Skeletal muscle tissue (tissue), 4 donors: ENCODE data around the gene HNRNPF. TPM values are rescaled to one million over a fixed set of nuclear protein-coding genes. Genes with fewer than 3 reads are reported as not detected.
"Not testable (repeated sequence)": the region's sequence is repeated elsewhere in the genome, so short reads cannot be mapped to it uniquely, and the experiment has no call there.

Experiments
- H3K27ac ChIP-seq: one replicate; pipeline ENCODE4 v1.7.0; 2013; ENCODE audit warnings: mild to moderate bottlenecking, low read depth, low read length, inconsistent platforms
- H3K27me3 ChIP-seq, 3 donors: one replicate each; pipeline ENCODE4 v1.7.0; 2013; ENCODE audit warnings: low read length in 3 of 3; ENCODE audit not compliant: control insufficient read depth in 3 of 3, insufficient read depth in 3 of 3
- H3K36me3 ChIP-seq, 3 donors: one replicate each; pipeline ENCODE4 v1.7.0; 2013; ENCODE audit warnings: low read length in 3 of 3; ENCODE audit not compliant: control insufficient read depth in 3 of 3, insufficient read depth in 3 of 3
- H3K4me1 ChIP-seq, 3 donors: one replicate each; pipeline ENCODE4 v1.7.0; 2013; ENCODE audit warnings: low read length in 3 of 3, mild to moderate bottlenecking in 3 of 3; ENCODE audit not compliant: control insufficient read depth in 3 of 3, insufficient read depth in 3 of 3
- H3K4me3 ChIP-seq, 3 donors: one replicate each; pipeline ENCODE4 v1.7.0; 2013; ENCODE audit warnings: low read length in 3 of 3
- H3K9ac ChIP-seq, 3 donors: one replicate each; pipeline ENCODE4 v1.7.0; 2013; ENCODE audit warnings: low read length in 3 of 3, mild to moderate bottlenecking in 3 of 3, moderate library complexity in 2 of 3, low read depth in 1 of 3
- H3K9me3 ChIP-seq, 3 donors: one replicate each; pipeline ENCODE4 v1.7.0; 2013; ENCODE audit warnings: low read length in 3 of 3; ENCODE audit not compliant: control insufficient read depth in 3 of 3
- total RNA-seq: library from RNA; depleted of rRNA; stranded (reverse); fragments of >200 nt; gene quantifications from one replicate; pipeline ENCODE4 v1.2.3, GENCODE V29; 2014
- donor health status: Osteomylitis.

The HNRNPF gene
- total RNA-seq, 1 donor from 2014 or later: 87.2 TPM

DNA sequence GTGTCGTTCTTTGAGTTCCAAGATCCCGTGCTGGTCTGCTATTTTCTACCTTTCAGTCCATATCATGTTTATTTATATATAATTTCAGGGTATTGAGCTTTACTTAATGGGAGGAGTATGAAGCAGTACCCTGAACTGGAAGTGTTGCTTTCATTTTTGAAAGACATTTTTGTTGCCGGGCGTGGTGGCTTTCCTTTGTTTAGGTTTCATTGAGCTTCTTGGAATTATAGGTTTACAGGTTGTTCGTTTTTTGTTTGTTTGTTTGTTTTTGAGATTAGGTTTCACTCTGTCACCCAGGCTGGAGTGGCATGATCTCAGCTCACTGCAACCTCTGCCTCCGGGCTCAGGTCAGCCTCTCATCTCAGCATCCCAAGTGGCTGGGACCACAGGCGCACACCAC is 35.3 kb upstream of the HNRNPF start:
- H3K27ac ChIP-seq: no peak overlapping the region
- H3K9ac ChIP-seq: no peak overlapping the region
- no peak overlapping the region for H3K4me3 ChIP-seq
- no peaks in the 10 kb centered on the region for H3K27me3 ChIP-seq
- H3K4me1 ChIP-seq: no peaks in the 10 kb centered on the region
- no peaks in the 10 kb centered on the region for H3K9me3 ChIP-seq
- H3K36me3 ChIP-seq: no peaks in the 10 kb centered on the region

DNA sequence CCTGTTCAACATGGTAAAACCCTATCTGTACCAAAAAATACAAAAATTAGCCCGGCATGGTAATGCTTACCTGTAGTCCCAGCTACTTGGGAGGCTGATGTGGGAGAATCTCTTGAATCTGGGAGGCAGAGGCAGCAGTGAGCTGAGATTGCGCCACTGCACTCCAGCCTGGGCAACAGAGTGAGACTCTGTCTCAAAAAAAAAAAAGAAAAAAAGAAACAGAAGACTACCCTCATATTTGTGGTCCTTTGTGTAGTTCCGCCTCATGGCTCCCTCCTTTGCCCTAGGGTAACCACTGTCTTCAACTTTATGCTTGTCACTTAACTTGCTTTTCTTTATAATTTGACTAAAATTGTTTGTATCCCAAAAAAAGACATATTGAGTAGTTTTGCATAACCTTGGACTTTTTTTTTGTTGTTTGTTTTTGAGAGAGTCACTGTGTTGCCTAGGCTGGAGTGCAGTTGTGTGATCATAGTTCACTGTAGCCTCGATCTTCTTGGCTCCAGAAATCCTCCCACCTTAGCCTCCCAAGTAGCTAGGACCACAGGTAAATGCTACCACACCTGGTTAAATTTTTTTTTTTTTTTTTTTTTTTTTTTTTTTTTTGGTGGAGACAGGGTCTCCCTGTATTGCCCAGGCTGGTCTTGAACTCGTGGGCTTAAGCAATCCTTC is 31.6 kb upstream of the HNRNPF start:
- H3K9me3 ChIP-seq: no peaks in the 10 kb centered on the region
- H3K27me3 ChIP-seq: no peaks in the 10 kb centered on the region
- H3K4me3 ChIP-seq: no peak overlapping the region
- H3K36me3 ChIP-seq: no peaks in the 10 kb centered on the region
- peaks cover 4 to 7% (median 4%) of the 10 kb centered on the region in 3 donors for H3K4me1 ChIP-seq
- no peak overlapping the region for H3K27ac ChIP-seq
- H3K9ac ChIP-seq: no peak overlapping the region

DNA sequence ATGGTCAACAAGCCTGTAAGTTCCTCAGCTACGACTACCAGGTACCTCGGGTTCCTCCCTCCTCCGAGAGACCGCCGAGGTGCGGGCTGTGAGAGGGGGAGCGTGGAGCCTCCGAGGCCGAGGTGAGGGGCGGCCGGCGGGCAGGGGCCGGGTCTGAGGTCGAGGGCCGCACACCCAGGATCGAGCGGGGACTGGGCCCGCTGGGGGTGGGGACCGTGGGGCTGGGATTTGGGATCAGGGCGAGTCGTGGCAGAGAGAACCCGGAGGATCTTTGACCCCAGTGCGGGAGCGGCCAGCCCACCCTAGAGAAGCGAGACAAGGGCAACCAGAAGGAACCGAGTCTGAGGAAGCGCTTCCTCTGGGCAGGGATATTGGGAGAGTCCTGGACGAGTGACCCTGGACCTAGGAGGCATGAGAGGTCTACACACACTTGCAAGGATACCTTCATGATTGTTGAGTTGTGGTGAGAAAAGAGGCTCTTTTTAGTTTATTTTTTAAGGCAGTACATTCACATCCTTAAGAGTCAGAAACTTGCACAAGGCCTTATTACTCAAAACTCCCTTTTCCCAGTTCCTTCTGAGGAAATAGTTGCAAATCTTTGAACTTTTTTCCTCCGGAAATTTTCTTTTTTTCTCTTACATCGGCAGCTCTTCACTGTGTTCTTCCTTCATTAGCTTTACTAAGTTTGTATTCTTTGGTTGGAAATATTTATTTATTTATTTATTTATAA is 28.3 kb upstream of the HNRNPF start:
- no peaks in the 10 kb centered on the region for H3K9me3 ChIP-seq
- peak overlapping the region; percentile 79 to 99 (median 94) for H3K4me3 ChIP-seq
- H3K9ac ChIP-seq: peak overlapping the region; percentile 99 to 100 (median 100)
- no peaks in the 10 kb centered on the region for H3K36me3 ChIP-seq
- H3K4me1 ChIP-seq: peaks cover 4 to 8% (median 7%) of the 10 kb centered on the region in 3 donors
- no peaks in the 10 kb centered on the region for H3K27me3 ChIP-seq
- H3K27ac ChIP-seq: peak overlapping the region; percentile 98

DNA sequence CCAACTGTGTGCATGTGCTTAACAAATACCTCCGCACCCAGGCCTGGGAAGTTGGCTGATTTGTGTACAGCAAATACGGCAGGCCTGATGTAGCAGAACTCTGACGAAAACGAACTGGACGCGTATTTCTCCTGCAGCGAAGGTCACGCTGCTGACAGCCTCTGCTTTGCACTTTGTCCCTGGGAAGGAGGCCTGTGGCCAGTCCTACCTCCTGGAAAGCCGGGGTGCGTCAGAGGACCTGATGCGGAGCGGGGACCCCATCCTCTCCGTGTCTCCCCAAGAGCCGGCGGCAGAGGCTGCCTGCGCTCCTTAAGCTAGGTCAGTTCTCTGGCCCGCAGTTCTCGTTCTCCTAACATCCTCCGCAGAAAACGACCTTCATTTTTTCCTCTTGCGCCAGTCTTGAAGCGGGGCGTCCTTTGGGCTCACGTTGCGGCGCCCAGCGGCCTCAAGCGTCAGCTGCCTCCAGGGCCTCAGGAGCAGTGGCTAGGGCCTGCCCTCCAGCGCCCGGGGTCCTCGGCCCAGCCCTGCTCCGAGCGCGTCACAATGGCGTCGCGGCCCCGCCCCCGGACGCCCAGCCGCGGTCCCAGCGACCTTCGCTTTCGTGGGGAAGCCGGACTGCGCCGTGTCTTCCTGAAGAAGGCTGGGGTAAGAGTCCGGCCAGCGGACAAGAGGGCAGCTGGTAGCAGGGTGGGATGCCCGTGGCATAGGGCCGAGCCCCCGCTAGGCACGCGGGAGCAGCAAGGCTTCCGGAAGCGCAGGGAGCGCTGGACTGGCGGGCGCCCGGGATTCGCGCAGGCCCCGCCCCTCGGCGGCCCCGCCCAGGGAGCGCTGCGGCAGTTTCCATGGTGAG is 27.5 kb upstream of the HNRNPF start, which contains the start of gene ZNF487:
TSS of gene ZNF487 (plus strand) at position 821 of the 850 bp plus-strand sequence. CDS start 38,703 bp downstream, outside the sequence.
- Histone ChIP-seq H3K36me3 (no peaks in the 10 kb centered on the region), H3K9ac (peak within 1 kb of the TSS; percentile 99 to 100 (median 100)), H3K4me3 (peak within 1 kb of the TSS; percentile 94 to 99 (median 99)), H3K4me1 (peaks cover 4 to 8% (median 7%) of the 10 kb centered on the region in 3 donors), H3K9me3 (no peaks in the 10 kb centered on the region), H3K27me3 (no peaks in the 10 kb centered on the region), H3K27ac (peak within 1 kb of the TSS; percentile 98)

DNA sequence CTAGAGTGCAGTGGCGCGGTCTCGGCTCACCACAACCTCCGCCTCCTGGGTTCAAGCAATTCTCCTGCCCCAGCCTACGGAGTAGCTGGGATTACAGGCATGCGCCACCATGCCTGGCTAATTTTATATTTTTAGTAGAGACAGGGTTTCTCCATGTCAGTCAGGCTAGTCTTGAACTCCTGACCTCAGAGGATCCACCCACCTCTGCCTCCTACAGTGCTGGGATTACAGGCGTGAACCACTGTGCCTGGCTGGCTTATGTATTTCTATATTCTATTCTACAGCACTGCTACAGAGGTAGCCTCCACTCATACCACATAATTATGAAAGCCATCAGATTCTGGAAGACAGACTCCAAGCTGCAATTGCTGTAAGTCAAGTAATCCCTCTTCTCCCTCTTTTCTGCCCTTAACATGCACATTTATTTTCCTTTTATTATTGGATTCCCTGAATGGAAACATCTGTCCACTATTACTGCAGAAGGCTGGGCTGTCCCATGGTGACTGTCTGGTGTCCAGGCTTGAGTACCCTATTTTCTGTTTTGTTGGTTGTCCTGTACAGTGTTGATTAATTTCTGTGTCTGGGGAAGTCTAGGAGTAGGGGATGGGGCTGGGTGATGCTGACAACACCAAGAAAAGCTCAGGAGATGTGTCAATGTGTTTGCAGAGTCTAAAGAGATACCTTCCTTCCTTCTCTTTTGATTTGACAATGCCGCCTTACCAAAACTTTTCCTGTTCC is 22.1 kb upstream of the HNRNPF start:
- H3K4me1 ChIP-seq: peaks cover 0 to 3% (median under 1%) of the 10 kb centered on the region in 3 donors
- H3K27me3 ChIP-seq: no peaks in the 10 kb centered on the region
- no peaks in the 10 kb centered on the region for H3K9me3 ChIP-seq
- no peak overlapping the region for H3K27ac ChIP-seq
- no peak overlapping the region for H3K4me3 ChIP-seq
- no peaks in the 10 kb centered on the region for H3K36me3 ChIP-seq
- H3K9ac ChIP-seq: no peak overlapping the region

DNA sequence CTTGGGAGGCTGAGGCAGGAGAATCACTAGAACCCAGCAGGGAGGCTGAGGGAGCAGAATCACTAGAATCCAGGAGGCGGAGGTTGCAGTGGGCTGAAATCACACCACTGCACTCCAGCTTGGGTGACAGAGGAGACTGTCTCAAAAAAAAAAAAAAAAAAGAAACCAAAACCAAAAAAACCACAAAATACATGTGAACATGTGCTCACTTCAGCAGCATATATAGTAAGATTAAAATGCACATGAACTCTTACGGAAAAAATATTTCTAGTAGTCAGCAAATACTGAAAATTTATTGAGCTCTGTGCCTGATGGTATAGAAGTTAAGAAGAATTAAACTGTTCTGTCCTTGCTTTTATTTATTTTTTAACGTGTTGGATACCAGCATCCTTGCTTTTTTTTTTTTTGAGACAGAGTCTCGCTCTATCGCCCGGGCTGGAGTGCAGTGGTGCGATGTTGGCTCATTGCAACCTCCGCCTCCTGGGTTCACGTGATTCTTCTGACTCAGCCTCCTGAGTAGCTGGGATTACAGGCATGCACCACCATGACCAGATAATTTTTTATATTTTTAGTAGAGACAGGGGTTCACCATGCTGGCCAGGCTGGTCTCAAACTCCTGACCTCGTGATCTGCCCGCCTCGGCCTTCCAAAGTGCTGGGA is 18.3 kb upstream of the HNRNPF start:
- no peaks in the 10 kb centered on the region for H3K9me3 ChIP-seq
- no peak overlapping the region for H3K4me3 ChIP-seq
- H3K27me3 ChIP-seq: no peaks in the 10 kb centered on the region
- no peak overlapping the region for H3K9ac ChIP-seq
- no peaks in the 10 kb centered on the region for H3K36me3 ChIP-seq
- H3K27ac ChIP-seq: no peak overlapping the region
- no peaks in the 10 kb centered on the region for H3K4me1 ChIP-seq

DNA sequence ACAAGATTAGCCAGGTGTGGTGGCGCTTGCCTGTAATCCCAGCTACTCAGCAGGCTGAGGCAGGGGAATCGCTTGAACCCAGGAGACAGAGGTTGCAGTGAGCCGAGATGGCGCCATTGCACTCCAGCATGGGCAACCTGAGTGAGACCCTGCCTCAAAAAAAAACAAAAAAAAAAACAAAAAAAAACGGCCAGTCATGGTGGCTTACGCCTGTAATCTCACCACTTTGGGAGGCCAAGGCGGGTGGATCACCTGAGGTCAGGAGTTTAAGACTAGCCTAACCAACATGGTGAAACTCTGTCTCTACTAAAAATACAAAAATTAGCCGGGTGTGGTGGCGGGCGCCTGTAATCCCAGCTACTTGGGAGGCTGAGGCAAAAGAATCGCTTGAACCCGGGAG is 17.5 kb upstream of the HNRNPF start:
- H3K4me1 ChIP-seq, H3K9ac ChIP-seq, H3K27ac ChIP-seq, H3K9me3 ChIP-seq, H3K27me3 ChIP-seq, H3K4me3 ChIP-seq, H3K36me3 ChIP-seq: not testable (repeated sequence)

DNA sequence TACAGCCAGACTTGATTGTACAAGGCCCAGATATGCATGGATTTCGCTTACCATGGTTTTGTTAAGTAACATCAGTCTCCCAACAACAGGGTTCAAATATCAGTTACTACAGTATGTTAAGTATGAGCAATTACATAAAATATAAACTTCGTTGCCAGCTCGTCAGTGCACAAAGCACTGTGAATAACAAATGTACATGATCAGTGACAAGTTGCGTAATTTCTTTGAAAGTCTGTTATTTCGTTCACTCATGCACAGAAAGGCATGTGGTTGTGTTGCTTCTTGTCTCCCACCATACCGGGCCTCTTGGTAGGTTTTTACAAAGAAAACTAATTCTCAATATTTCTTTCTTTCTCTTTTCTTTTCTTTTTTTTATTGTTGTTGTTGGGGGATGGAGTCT is 15.4 kb upstream of the HNRNPF start:
- H3K27me3 ChIP-seq: no peaks in the 10 kb centered on the region
- H3K4me1 ChIP-seq: peaks cover 6 to 13% (median 12%) of the 10 kb centered on the region in 3 donors
- H3K4me3 ChIP-seq: no peak overlapping the region
- H3K36me3 ChIP-seq: no peaks in the 10 kb centered on the region
- H3K9me3 ChIP-seq: no peaks in the 10 kb centered on the region
- H3K27ac ChIP-seq: no peak overlapping the region
- H3K9ac ChIP-seq: no peak overlapping the region

DNA sequence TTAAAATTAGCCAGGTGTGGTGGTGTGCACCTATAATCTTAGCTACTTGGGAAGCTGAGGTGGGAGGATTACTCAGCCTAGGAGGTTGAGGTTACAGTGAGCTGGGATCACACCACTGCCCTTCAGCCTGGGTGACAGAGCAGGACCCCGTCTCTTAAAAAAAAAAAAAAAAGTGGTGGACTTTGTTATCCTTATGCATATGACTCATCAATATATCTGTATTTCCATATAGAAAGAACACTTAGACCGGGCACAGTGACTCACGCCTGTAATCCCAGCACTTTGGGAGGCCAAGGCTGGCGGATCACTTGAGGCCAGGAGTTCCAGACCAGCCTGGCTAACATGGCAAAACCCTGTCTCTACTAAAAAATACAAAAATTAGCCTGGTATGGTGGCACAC is 13.0 kb upstream of the HNRNPF start:
- not testable (repeated sequence) for H3K4me3 ChIP-seq

More for the DNA sequence above, 13.0 kb upstream of the HNRNPF start:
- H3K36me3 ChIP-seq, H3K9me3 ChIP-seq, H3K27me3 ChIP-seq, H3K9ac ChIP-seq: not testable (repeated sequence)
- peaks cover 6 to 13% (median 12%) of the 10 kb centered on the region in 3 donors for H3K4me1 ChIP-seq
- H3K27ac ChIP-seq: peak overlapping the region; percentile 97
